HEK293T (cell line): ENCODE results near the gene MAPK12.

ENCODE experiments used
- ARNT ChIP-seq: fragments of 450-650 bp; IDR thresholded peaks from 2 replicates; pipeline ENCODE4 v1.6.1; 2017; ENCODE audit warnings: mild to moderate bottlenecking
- BHLHE40 ChIP-seq: fragments of 450-650 bp; IDR thresholded peaks from 2 replicates; pipeline ENCODE4 v1.6.1; 2016; ENCODE audit warnings: mild to moderate bottlenecking, moderate library complexity, borderline replicate concordance
- CTBP1 ChIP-seq: fragments of 450-650 bp; IDR thresholded peaks from 2 replicates; pipeline ENCODE4 v1.6.1; 2016; ENCODE audit warnings: borderline replicate concordance
- ELF4 ChIP-seq: fragments of 450-650 bp; IDR thresholded peaks from 2 replicates; pipeline ENCODE4 v1.6.1; 2017; ENCODE audit warnings: antibody characterized with exemption
- FOXA1 ChIP-seq: fragments of 450-650 bp; IDR thresholded peaks from 2 replicates; pipeline ENCODE4 v1.6.1; 2016; ENCODE audit warnings: mild to moderate bottlenecking
- FOXK2 ChIP-seq: fragments of 450-650 bp; IDR thresholded peaks from 2 replicates; pipeline ENCODE4 v1.6.1; 2016; ENCODE audit warnings: mild to moderate bottlenecking
- FOXM1 ChIP-seq: fragments of 450-650 bp; IDR thresholded peaks from 2 replicates; pipeline ENCODE4 v1.6.1; 2017; ENCODE audit warnings: mild to moderate bottlenecking, borderline replicate concordance
- HDGF ChIP-seq: fragments of 450-650 bp; IDR thresholded peaks from 2 replicates; pipeline ENCODE4 v1.6.1; 2017; ENCODE audit warnings: antibody characterized with exemption, borderline replicate concordance
- LEF1 ChIP-seq: fragments of 450-650 bp; IDR thresholded peaks from 2 replicates; pipeline ENCODE4 v1.6.1; 2017; ENCODE audit warnings: mild to moderate bottlenecking, borderline replicate concordance
- SP1 ChIP-seq: fragments of 450-650 bp; IDR thresholded peaks from 2 replicates; pipeline ENCODE4 v1.6.1; 2017
- SUZ12 ChIP-seq: fragments of 450-650 bp; IDR thresholded peaks from 2 replicates; pipeline ENCODE4 v1.6.1; 2016; ENCODE audit warnings: mild to moderate bottlenecking
- TARDBP ChIP-seq: fragments of 450-650 bp; IDR thresholded peaks from 2 replicates; pipeline ENCODE4 v1.6.1; 2016
- ZNF384 ChIP-seq: fragments of 450-650 bp; IDR thresholded peaks from 2 replicates; pipeline ENCODE4 v1.6.1; 2016
- TF ChIP-seq, protein P1 (sequence below): fragments of 450-650 bp; IDR thresholded peaks from 2 replicates; pipeline ENCODE4 v1.6.1; 2016

DNA sequence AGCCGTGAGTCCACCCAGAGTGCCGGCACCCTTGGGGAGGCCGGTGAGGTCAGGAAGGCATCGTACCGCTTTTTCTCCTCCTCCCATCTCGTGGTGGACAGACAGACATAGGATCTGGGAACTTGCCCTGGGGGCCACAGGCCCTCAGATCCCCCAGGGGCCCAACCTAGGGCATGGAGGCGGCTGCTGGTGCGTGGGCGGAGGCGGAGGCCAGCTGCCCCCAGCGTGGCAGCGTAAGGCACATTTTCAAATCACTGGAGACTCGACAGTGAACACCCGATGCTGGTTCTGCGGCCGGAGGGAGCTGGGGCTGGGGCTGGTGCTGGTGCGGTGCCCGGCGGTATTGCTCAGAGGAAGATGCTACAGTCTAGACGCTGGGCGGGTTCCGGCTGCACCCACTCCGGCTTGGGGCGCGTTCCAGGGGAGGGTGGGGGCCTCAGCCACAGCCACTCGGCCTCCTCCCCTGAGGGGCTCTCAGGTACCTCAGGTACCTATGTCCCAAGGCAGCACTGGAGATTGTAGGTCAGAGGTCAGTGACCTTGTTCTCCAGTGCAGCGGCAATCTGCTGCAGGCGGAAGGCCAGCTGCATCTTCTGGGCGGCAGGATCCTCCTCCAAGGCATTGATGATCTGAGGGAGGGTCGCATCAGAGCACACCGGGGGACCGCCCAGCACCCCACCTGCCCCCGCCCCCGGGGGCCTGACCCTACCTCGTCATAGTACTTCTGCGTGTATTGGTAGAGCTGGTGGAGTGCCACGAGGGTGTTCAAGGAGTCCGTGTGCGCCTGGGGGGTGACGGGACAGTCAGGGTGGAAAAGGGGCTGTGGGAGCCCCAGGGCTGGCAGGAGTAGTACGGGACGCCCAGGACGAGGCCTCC, 13.9 kb upstream of the MAPK12 start:
- TF ChIP-seq TARDBP: no peak
- TF ChIP-seq ELF4: no peak
- TF ChIP-seq SUZ12: no peak
- TF ChIP-seq ARNT: no peak
- no peak for TF ChIP-seq CTBP1
- no peak for TF ChIP-seq FOXK2
- TF ChIP-seq LEF1: no peak
- TF ChIP-seq ZNF384: no peak
- TF ChIP-seq SP1: no peak
- TF ChIP-seq FOXM1: no peak
- TF ChIP-seq BHLHE40: no peak
- TF ChIP-seq FOXA1: no peak
- TF ChIP-seq HDGF: no peak
- TF ChIP-seq, protein P1, sequence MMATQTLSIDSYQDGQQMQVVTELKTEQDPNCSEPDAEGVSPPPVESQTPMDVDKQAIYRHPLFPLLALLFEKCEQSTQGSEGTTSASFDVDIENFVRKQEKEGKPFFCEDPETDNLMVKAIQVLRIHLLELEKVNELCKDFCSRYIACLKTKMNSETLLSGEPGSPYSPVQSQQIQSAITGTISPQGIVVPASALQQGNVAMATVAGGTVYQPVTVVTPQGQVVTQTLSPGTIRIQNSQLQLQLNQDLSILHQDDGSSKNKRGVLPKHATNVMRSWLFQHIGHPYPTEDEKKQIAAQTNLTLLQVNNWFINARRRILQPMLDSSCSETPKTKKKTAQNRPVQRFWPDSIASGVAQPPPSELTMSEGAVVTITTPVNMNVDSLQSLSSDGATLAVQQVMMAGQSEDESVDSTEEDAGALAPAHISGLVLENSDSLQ: no peak
